ENCODE data around the gene MAPK11. TPM values are rescaled to one million over a fixed set of nuclear protein-coding genes. Genes with fewer than 3 reads are reported as not detected.

The MAPK11 gene
- total and polyA plus RNA-seq, 9 of the 15 experiments (the other 6 are each of a cell fraction or from before 2014, with no cell fraction given) = 0.06 to 14.6 (median 5.3) TPM

GRCh38 chr22:50271519-50271970, 1.4 kb upstream of the MAPK11 start (continued):
- no peak for TF ChIP-seq SRF (CRISPR knock-in tag; IDR thresholded peaks at IDR 0.05)
- no peak for TF ChIP-seq ZEB2 (IDR thresholded peaks at IDR 0.05)
- TF ChIP-seq EP400 (IDR thresholded peaks at IDR 0.05) = no peak
- no peak for TF ChIP-seq ARID3A (IDR thresholded peaks at IDR 0.05; ENCODE audit: borderline replicate concordance, low read depth, low read length)
- TF ChIP-seq ZNF436 (CRISPR knock-in tag; IDR thresholded peaks at IDR 0.05) = no peak
- TF ChIP-seq POLR2A (conservative IDR thresholded peaks at IDR 0.05) = no peak
- no peak for TF ChIP-seq ZNF583 (CRISPR knock-in tag; IDR thresholded peaks at IDR 0.05)
- peak in 1 of 2 experiments; percentile 80; a peak in 2 of 4 replicates for TF ChIP-seq UBTF (IDR thresholded peaks at IDR 0.05; ENCODE audit: borderline replicate concordance in 1 of 2, low read depth in 2 of 2, low read length in 2 of 2)
- no peak for TF ChIP-seq SOX6 (IDR thresholded peaks at IDR 0.05)
- TF ChIP-seq SMAD1 (IDR thresholded peaks at IDR 0.05; ENCODE audit: low read depth, low read length, partially characterized antibody) = no peak
- TF ChIP-seq GATA2 (CRISPR knock-in tag; IDR thresholded peaks at IDR 0.05) = no peak
- no peak for TF ChIP-seq KAT7 (CRISPR knock-in tag; IDR thresholded peaks at IDR 0.05; ENCODE audit: borderline replicate concordance)
- TF ChIP-seq TBP (optimal IDR thresholded peaks at IDR 0.05; ENCODE audit: low read depth, low read length) = no peak
- TF ChIP-seq USF1 (CRISPR knock-in tag; IDR thresholded peaks at IDR 0.05) = no peak
- TF ChIP-seq VEZF1 (CRISPR knock-in tag; IDR thresholded peaks at IDR 0.05) = peak; percentile 62
- 0 out of 4 replicates have a peak, but pooled peaks of 1 of the 2 experiments have one; percentile 43 for TF ChIP-seq NONO (IDR thresholded peaks at IDR 0.05; ENCODE audit: low read depth in 2 of 2, low read length in 1 of 2)
- TF ChIP-seq GTF2A2 (tag; IDR thresholded peaks at IDR 0.05) = no peak
- TF ChIP-seq RUNX1 (IDR thresholded peaks at IDR 0.05; ENCODE audit: low read depth) = no peak
- TF ChIP-seq TCF7L2 (IDR thresholded peaks at IDR 0.05; ENCODE audit: low read depth, low read length) = no peak
- TF ChIP-seq TEAD2 (tag; IDR thresholded peaks at IDR 0.05) = no peak
- TF ChIP-seq PCBP2 (IDR thresholded peaks at IDR 0.05; ENCODE audit: low read depth, low read length, poor library complexity, severe bottlenecking) = no peak
- TF ChIP-seq SP2 (IDR thresholded peaks at IDR 0.05; ENCODE audit: extremely low read depth, low read depth, low read length, poor library complexity, severe bottlenecking) = no peak
- no peak for TF ChIP-seq STAG1 (CRISPR knock-in tag; IDR thresholded peaks at IDR 0.05; ENCODE audit: borderline replicate concordance)
- 0 out of 2 replicates have a peak, but pooled peaks have one; percentile 21 for TF ChIP-seq SMAD4 (CRISPR knock-in tag; conservative IDR thresholded peaks at IDR 0.05)
- no peak for TF ChIP-seq ZNF41 (CRISPR knock-in tag; conservative IDR thresholded peaks at IDR 0.05)

Data from K562 (cell line).